Measurements from ENCODE around the gene FSHR.

GRCh38 chr2:48941908-48942307 lies 212.4 kb downstream of the FSHR start:
- TF ChIP-seq RARB (CRISPR knock-in tag; IDR thresholded peaks at IDR 0.05): no peak
- no peak for TF ChIP-seq PATZ1 (CRISPR knock-in tag; IDR thresholded peaks at IDR 0.05; ENCODE audit: borderline replicate concordance)

Data from SK-N-SH treated with all-trans-retinoic acid at 6 μM for 48 hours (cell line).